GM18498 (cell line): ENCODE results near the gene MAPK8.

ENCODE experiments used
- ATAC-seq: cut with Tn5 transposase; IDR thresholded peaks from one replicate; pipeline ENCODE4 v1.9.1; 2021; ENCODE audit warnings: mild to moderate bottlenecking, moderate library complexity; ENCODE audit not compliant: unreplicated experiment

MAPK8 gene

DNA sequence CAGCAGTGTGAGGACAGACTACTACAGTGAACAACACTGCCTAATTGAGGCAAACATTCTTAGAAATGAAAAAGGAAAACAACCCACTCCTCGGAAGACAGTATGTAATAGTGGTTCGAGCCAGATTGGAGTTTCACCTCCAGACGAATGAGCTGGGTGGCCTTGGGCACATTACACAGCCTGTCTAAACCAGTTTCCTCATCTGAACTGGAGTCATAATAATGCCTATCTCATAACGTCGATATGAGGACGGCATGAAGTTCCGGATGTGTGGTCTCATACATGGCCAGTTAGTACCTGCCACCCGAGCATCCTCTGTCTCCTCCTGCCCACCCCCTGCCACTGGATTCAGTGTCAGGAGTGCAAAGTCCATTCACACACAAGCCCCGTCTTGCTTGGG lies 16.2 kb upstream of the MAPK8 start:
- no peak for ATAC-seq

DNA sequence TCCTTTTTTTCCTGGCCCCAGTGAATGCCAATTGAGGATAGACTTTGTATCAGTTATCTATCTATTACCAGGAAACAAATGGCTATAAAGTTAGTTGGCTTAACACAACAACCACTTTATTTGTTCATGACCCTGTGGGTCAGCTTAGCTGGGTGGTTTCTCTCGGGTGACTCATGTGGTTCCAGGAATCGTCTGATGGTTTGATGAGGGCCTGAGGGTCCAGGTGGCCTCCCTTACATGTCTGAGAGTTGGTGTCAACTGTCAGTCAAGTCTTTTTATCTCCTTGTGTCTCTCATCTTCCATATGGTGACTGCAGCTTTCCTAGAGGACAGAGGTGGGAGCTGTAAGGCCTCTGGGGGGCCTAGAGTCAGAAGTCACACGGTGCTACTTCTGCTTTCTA lies 15.3 kb upstream of the MAPK8 start:
- ATAC-seq = no peak

DNA sequence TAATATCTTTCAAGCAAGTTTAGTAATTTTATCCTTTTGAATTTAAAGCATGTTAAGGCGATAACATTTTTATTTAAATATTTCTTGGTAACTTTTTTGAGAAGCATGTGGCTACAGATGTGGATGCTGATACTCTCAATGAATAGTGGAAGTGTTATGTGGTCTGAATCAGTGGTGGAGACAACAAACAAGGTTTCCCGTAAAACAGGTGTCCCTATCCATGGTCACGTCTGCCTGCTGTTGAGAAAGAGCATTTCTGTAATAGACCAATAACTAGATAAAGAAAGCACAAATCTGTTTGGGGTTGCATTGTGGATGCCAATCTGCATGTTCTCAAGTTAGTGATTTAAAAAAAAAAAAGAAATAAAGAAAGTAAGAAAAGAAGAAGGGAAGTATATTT lies 13.9 kb upstream of the MAPK8 start:
- no peak for ATAC-seq

DNA sequence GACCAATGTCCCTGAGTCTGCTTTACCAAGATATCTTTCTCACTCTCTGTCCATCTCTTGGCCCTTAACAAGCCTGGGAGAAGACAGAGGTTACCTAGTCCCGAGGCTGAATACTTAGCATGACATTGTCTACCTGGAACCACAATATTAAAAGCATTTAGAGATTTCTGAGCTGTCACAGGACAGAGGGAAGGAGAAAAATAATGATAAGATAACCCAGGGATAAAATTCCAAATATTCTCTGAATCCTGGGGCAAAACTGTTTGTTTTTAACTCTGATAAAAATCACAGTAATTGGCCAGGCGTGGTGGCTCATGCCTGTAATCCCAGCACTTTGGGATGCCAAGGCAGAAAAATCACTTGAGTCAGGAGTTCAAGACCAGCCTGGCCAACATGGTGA lies 12.0 kb upstream of the MAPK8 start:
- ATAC-seq = no peak

DNA sequence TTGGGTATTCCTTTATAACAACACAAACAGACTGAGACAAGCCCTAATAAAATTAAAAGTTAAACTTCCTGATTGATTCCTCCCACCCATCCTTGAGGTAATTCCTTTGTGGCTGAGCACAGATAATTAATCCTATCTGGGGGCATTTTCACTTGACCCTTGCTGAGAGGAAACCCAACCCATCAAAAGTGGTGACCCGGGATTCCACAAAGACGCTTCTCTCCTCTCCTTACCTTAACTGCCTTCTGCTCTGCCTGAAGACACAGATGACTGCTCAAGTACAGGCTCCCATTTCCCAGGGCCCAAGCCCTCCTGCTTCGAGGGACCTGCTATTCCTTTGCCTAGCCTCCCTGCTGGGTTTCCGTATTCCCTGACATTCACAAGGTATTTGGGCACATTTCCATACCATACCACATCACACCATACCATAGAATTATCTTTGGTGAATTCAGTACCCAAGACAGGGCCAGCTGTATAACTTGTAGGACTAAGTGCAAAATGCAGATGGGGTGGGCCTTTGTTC lies 9.8 kb upstream of the MAPK8 start:
- no peak for ATAC-seq

DNA sequence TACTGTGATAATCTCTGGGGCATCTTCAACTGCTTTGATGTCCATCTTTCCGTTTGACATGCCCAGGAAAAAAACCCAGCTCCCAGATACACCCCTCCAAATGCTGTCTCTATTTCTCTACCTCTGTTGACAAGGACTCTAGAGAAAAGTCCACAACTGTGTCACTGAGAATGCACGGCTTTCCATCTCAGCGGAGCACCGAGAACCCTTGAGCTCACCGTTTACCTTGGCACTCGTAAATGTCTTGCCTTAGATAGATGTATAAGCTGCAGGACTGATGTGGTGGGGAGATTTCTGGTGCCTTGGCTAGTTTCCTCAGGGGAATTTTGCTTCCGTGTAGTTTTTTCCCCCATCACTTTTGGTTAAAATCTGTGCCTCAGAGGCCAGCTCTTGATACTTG lies 7.4 kb upstream of the MAPK8 start:
- no peak for ATAC-seq

DNA sequence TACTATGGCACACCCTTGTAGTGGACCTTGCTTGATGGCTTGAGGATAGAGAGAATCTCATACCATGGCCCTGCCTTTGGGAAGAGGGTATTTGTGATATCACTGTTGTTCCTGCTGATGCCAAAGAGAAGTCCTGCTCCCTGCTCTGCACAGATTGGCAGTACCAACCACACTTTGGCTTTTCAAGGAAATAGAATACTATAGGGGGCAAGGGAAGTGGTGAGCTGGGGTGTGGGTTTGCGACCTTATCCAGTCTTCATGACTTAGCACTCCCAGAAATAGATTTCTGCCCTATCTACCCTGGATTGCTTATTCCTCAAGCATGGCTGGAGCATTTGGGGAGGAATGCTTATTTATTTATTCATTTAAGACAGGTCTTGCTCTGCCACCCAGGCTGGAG lies 6.8 kb upstream of the MAPK8 start:
- ATAC-seq = no peak

DNA sequence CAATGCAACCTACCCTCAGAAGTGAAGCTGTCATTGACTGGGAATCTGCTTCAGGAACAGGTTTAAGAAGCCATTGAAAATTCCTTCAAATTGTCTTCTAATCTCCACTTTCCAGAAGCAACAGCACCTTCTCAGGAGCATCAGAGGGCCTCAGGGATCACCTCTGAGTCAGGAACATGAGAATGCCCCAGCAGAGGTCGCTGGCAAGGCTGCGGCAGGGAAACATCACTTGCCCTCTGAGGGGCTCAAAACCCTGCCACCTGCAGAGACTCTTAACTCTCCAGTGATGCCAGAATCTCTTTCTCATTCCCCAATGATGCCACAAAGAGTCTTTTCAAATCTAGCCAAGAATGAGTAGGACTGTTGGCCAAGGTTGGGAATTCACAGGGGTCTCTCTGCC lies 5.9 kb upstream of the MAPK8 start:
- ATAC-seq = no peak

DNA sequence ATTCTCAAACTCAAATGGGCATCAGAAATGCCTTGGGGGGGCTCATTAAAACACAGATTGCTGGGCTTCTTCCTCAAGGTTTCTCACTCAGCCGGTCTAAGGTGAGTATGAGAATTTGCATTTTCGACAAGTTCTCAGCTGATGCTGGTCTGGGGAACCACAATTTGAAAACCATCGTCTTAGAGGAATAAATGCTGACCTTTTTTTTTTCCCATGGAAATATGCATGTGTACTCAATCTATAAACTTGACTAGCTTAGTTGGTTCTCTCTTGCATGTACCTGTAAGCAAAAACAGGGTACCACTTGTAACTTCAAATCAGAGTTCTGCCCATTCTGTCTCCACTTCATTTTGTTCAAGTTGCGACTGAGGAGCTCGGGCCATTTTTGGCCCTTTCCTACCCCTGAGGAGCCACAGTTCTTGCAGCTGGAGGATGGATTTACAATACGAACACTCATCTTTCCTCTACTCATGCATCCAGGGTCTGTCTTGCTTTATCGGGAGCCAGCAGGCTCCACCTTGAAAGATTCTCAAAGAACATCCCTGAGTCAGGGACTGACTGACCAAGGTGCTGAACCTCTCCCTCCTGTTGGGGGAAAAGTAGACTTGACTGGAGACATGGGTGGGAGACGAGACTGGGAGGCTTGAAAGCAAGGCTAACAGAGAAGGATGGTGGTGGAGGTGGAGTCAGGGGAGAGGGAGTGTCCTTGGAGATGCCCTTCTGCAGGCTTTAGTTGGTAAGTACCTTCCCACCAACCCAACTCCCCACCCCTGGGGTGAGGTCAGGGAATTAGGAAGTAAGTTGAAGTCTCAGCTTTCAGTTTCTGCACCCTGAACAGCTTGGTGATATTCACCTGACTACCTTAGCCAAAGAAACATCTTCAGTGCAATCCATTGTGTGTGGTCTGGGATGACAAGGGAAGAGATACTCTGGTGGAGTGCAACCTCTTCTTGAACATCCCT lies 3.7 kb upstream of the MAPK8 start:
- ATAC-seq = no peak

DNA sequence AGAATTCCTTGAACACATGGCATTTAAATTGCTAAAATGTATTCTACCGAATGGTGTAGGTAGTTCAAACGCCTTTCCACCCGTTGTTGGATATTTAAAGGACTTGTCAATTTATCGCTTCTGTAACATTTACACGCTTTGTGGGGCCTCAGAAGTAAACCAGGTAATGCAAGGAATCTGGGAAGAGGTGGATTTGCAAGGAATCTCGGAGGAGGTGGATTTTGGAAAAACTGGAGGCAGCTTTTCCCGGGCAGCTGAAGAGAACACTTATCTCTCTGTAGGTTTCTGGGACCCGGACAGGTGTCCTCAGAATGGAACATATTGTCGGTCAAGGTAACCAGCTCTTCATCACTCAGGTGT lies 592 bp upstream of the MAPK8 start:
- no peak for ATAC-seq

DNA sequence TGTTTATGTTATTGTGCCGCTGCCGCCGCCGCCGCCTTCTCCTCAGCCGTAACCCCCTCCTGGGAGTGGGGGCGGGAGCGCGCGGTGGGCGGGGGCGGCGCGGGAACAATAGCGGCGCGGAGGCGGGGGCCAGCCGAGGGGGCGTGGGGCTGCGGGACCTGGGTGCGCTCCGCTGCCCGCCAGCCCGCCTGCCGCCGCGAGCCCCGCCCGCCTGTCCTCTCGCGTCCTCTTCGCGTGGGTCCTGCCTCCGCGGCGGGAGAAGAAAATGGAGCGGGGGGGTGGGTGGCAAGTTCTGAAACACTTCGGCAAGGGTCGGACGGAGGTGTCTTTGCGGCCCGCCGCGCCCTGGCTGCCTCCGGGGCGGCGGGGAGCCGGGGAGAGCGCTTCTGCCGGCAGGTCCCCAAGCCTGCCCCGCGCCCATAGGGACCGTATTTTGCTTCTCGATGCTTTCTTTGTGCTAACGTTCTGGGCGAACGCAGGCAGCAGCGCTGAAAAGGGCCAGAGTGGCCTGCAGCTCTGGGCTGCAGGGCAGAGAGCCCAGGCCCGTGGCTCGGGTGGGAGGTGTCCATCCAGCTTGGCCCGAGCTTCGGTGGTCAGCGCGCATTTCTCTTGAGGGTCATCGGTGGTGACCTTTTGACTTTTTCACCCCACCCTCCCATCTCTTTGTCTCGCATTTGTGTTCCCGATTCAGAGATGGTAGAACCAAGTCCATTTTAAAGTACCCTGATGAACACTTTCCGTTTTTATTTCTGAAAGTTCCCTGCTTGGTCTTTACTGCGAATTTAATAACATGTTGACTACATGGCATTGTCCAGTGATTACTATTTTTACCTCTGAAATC lies 613 bp downstream of the MAPK8 start:
- peak; percentile 44 for ATAC-seq

DNA sequence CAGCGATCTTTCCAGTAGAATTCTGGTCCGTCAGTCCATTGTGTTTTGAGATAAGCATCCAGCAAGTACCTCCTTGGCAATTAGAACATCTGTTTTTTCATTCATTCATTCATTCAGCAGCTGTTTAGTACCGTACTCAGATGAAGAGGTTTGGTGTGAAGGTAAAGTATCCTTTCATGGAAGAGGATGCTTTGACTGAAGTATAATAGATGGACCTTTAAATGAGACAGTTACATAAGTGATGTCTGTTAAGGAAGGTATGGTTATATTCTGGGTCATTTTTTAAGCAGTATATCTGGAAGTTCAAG lies 1.2 kb downstream of the MAPK8 start:
- no peak for ATAC-seq

DNA sequence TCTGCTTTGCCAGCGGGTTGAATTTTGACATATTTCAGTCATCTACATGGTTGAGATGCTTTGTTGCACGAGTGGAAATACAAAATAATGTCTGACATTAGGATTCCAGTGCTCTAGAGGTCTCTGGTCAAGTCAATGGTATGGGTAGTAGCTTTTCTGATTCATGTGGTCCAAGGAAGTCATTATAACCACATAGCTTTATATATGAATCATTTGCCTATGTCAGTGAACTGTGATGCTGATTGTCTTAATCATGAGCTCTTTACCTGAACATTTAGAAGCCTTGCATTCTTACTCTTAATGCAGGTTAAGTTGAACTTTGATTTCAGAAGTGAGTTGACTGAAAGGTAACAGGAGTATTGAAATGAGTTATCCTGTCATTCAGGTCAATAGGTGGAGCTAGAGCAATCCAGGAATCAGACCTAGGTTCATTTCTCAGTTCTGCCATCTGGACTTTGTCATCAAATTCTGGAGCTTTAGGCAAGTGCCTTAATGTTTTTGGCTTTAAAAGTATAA lies 3.3 kb downstream of the MAPK8 start:
- no peak for ATAC-seq

DNA sequence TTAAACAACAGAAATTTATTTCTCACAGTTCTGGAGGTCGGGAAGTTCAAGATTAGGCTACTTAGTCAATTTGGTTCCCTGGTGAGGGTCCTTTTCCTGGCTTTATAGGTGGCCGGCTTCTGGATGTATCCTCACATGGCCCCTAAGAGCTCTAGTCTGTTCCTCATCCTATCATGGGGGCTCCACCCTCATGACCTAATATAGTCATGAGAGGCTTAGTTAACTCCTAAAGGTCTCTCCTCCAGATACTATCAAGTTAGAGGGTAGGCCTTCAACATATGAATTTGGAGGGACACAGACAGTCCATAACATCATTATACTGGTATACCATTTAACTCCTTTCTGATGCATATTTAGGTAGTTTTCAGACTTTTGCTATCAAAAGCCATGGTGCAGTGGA lies 7.6 kb downstream of the MAPK8 start:
- no peak for ATAC-seq

DNA sequence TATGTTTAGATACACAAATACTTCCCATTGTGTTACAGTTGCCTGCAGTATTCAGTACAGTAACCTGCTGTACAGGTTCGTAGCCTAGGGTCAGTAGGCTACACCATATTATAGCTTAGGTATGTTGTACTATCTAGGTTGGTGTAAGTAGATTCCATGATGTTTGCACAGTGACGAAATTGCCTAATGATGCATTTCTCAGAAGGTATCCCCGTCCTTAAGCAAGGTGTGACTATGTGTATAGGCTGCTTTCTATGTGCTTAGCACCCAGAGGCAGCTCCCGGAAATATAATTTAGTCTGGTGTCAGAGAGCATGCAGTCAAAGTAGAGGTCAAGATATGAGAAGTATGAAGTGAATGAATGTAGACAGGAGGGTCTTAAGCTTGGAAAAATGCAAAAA lies 9.8 kb downstream of the MAPK8 start:
- ATAC-seq = no peak

DNA sequence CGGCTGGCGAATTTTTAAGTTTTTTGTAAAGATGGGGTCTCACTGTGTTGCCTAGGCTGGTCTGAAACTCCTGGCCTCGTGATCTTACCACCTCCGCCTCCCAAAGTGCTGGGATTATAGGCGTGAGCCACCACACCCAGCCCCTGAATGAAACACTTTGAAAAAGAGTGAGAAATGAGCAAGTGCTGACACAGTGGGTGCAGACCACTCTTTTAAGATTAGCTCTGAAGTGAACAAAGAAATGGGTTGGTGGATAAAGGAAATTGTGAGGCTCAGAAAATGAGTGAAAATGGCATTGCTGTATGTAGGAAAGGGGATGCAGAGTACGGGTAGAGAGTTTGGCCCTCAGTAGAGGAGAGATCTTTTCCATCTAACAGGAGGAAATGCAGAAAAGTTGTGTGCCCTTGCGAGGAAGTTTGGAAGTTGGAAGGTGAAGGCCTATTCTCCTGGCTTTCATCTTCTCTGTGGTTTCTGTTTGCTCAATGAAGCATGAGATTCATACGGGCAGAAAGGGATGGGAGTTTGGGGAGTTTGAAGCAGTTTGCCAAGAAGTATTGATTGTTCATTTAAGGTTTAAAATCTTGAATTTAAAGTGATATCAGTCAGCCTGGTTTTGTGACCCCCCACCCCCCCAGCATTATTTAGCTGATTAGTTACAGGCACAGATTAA lies 11.0 kb downstream of the MAPK8 start:
- no peak for ATAC-seq

DNA sequence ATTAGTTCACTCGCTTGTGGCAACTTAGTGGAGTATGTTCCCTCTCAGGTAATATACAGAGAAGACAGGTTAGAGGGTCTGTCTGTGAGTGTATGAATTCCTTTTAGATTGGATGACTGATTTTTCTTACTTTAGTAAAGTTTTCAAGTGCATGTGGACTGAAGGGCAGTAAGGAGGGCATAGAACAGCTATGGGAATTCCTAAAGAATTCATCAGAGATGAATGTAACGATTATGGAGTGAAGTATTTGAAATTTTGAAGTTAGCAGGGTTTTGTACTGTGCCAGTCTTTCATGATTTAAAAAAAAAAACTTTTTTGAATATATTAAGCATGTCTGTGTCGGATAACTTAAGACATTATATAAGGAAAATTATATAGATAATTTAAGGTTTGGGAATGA lies 15.5 kb downstream of the MAPK8 start:
- no peak for ATAC-seq

DNA sequence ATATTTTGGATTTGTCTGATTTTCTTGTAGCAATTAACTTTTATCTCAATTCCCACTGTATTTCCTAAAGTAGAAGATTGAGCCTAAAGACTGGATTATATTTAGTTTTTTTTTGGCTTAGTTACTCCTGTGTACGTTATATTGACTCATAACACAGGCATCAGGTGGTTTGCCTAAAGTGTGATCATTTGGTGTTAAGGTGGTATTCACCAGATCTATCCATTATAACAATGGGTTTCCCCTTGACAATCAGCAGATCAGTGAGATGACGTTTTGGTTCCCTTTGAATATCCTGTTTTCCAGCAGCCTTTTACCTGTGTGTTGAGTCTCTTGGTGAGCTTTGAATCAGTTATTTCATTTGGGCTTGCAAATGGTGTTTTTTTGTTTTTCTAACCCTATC lies 18.1 kb downstream of the MAPK8 start:
- no peak for ATAC-seq

DNA sequence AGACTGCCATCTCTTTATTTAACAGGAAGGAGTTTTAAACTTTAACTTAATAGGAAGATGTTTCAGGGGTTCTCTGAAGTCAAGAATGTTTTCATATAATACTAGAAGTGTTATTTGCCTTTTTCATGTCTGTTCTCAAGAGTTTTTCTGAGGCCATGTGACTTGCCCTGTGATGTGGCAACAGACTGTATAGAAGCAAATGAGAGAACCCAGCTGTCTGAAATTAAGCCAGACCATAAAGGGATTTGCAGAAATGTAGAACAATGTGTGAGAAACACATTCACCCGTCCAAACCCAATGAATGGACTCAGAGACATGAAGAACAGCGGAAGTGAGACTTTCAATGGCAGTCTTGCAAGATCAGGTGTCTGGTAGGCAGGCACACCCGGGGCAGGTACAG lies 23.8 kb downstream of the MAPK8 start:
- ATAC-seq = no peak

DNA sequence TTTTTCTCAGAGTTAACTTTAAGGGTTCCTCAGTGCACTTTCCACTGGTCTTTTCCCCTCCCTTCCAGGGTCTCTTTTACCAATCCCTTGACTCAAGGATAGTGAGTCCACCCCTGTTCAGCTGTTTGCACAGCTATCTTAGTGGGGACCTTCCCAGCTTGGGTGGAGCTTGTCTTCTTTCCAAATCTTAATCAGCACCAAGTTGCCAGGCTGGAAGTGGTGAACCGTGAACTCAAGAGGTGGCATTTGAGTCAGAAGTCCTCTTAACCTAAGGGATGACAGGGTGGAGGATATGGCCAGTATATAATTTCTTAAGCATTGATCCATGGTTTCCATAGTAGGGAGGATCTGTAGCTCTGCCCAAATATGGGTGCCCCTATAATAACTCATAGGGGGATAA lies 25.0 kb downstream of the MAPK8 start:
- no peak for ATAC-seq

DNA sequence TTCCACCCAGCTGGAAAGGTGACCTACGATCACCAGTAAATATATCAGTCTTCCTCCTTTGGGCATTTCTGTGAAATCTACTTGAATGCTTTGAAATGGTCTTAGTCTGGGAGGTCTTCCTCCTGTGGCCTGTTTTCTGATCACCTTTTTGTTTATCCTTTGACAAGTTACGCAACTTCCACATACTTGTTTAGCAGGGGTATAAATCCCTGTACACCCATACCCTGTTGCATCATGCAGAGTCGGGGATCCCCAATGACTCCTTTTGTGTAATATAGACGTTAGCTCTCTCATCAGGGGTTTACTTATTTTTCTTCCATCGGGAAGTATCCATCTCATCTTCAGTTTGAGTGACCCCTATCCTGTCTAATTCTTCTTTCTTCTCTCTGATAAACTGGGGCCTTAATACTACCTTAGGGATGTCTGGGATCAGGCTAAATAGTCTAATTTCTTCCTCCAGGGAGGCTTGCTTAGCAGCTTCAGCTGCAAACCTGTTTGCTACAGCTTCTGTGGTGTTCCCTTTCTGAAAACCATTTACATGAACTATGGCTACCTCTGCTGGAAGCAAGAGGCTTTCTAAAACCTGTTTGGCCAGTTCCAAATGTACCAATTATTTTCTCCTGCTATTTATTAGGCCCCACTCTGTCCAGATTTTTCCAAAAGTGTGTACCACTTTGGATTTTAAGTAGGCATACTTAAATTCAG lies 25.8 kb downstream of the MAPK8 start:
- ATAC-seq = no peak
